Tibial nerve (tissue), 3 donors: ENCODE results near the gene MRPL36.

ENCODE experiments used
- CTCF ChIP-seq, 5 experiments: fragments of 200-600 bp in 3 of 5; fragments of 450-650 bp in 2 of 5; sonication (generic) in 3 of 5; IDR thresholded peaks; one replicate each; pipeline ENCODE4 v1.5.1; 2016 to 2019; ENCODE audit warnings: antibody characterized with exemption in 5 of 5, mild to moderate bottlenecking in 3 of 5, moderate library complexity in 2 of 5
- POLR2A ChIP-seq, 2 donors: fragments of 450-650 bp; IDR thresholded peaks; one replicate each; pipeline ENCODE4 v1.6.1; 2017; ENCODE audit warnings: antibody characterized with exemption in 2 of 2, mild to moderate bottlenecking in 2 of 2, moderate library complexity in 2 of 2

GRCh38 chr5:1824903-1825841 is 25.5 kb upstream of the MRPL36 start:
- TF ChIP-seq CTCF (IDR thresholded peaks at IDR 0.05) (no peak), POLR2A (IDR thresholded peaks at IDR 0.05) (no peak)
